ENCODE results near the gene PRKCZ. TPM values are rescaled to one million over a fixed set of nuclear protein-coding genes. Genes with fewer than 3 reads are reported as not detected.

PRKCZ gene
- total RNA-seq, 3 donors from 2014 or later (not counting 1 experiment from before 2014, with no cell fraction given) = 25.1 to 37.1 (median 30.5) TPM

DNA sequence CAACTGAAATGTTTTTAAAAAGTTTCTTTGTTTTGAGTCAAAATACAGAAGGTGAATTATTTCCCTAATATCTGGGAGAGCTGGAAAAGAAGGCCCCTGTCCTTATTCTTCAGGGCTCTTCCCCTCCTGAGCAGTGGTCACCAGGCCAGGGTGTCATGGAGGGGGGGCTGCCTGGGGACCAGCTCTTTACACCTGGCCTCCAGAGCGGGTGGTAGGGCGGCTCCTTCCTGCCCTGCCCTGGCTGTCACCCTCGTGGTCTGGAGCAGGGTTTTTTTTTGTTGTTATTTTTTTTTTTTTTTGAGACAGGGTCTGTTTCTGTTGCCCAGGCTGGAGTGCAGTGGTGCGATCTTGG is 184.5 kb downstream of the PRKCZ start:
- no peak overlapping the region for H3K4me3 ChIP-seq (ENCODE audit: low read length)
- H3K9me3 ChIP-seq (ENCODE audit: control insufficient read depth, insufficient read depth, low read length) = no peaks in the 10 kb centered on the region
- TF ChIP-seq, protein P1, sequence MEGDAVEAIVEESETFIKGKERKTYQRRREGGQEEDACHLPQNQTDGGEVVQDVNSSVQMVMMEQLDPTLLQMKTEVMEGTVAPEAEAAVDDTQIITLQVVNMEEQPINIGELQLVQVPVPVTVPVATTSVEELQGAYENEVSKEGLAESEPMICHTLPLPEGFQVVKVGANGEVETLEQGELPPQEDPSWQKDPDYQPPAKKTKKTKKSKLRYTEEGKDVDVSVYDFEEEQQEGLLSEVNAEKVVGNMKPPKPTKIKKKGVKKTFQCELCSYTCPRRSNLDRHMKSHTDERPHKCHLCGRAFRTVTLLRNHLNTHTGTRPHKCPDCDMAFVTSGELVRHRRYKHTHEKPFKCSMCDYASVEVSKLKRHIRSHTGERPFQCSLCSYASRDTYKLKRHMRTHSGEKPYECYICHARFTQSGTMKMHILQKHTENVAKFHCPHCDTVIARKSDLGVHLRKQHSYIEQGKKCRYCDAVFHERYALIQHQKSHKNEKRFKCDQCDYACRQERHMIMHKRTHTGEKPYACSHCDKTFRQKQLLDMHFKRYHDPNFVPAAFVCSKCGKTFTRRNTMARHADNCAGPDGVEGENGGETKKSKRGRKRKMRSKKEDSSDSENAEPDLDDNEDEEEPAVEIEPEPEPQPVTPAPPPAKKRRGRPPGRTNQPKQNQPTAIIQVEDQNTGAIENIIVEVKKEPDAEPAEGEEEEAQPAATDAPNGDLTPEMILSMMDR (IDR thresholded peaks at IDR 0.05) = no peak
- H3K27ac Mint-ChIP-seq = peak overlapping the region; percentile 88 to 97
- 3% methylated on average over 3 of the region's 4 CpGs for WGBS (ENCODE audit: insufficient coverage)
- H3K9me3 Mint-ChIP-seq = no peaks in the 10 kb centered on the region
- DNase-seq (peak in 1 of 2 donors; percentile 70), ATAC-seq (peak; percentile 46 to 64 (median 49))
- H3K4me1 Mint-ChIP-seq = peaks cover 66 to 70% of the 10 kb centered on the region in 2 donors
- H3K27me3 ChIP-seq (ENCODE audit: control insufficient read depth, insufficient read depth, low read length) = no peaks in the 10 kb centered on the region
- H3K36me3 ChIP-seq (ENCODE audit: control insufficient read depth, insufficient read depth, low read length) = no peaks in the 10 kb centered on the region
- H3K4me1 ChIP-seq (ENCODE audit: control insufficient read depth, insufficient read depth, low read length) = peaks cover 98% of the 10 kb centered on the region
- no peaks in the 10 kb centered on the region for H3K36me3 Mint-ChIP-seq
- H3K27ac ChIP-seq (ENCODE audit: low read length) = peak overlapping the region; percentile 85
- H3K27me3 Mint-ChIP-seq (ENCODE audit: low read depth in 2 of 2) = no peaks in the 10 kb centered on the region
- intact Hi-C loops (cut with micrococcal nuclease) = loop anchor here (2.0 to 5.0 kb wide), 4 partner anchors 20 to 66 kb away; no protein-coding TSS in a partner anchor
- peak overlapping the region; percentile 93 for H3K4me3 Mint-ChIP-seq

Other genes with a start within 250 kb of the PRKCZ start
- 100 to 1,000 TPM; 285 to 304 (median 289) TPM for gene GNB1, start 159.3 kb upstream of the PRKCZ start, total RNA-seq
- 1 to 10 TPM; 2.1 to 3.9 (median 2.9) TPM for gene CALML6, start 135.2 kb upstream of the PRKCZ start, total RNA-seq
- gene TMEM52, start 131.1 kb upstream of the PRKCZ start, total RNA-seq = under 1 TPM in 1 of 3 donors, not detected in 2; 0.41 TPM
- not detected for gene CFAP74, start 46.6 kb upstream of the PRKCZ start, total RNA-seq
- gene GABRD, start 31.1 kb upstream of the PRKCZ start, total RNA-seq = under 1 TPM in 2 of 3 donors, not detected in 1; 0.19 to 0.33 TPM
- gene FAAP20, start 144.4 kb downstream of the PRKCZ start, total RNA-seq = 10 to 100 TPM; 40.3 to 53.0 (median 43.3) TPM
- 100 to 1,000 TPM in 2 of 3 donors, 10 to 100 TPM in 1; 96.9 to 145 (median 140) TPM for gene SKI, start 177.9 kb downstream of the PRKCZ start, total RNA-seq